Mammary epithelial cell (primary cell): ENCODE measurements around the gene MTLN.

Experiments used
- CTCF ChIP-seq, 2 donors: IDR thresholded peaks in 1 of 2; conservative IDR thresholded peaks in 1 of 2; 2 replicates each; pipeline ENCODE4 v1.5.1; 2011 to 2012; ENCODE audit warnings: inconsistent platforms in 2 of 2, low read length in 2 of 2, mild to moderate bottlenecking in 2 of 2, control low read depth in 1 of 2, low read depth in 1 of 2; ENCODE audit not compliant: insufficient read depth in 1 of 2; ENCODE audit errors: extremely low read depth in 1 of 2
- EZH2 ChIP-seq: IDR thresholded peaks from 2 replicates; pipeline ENCODE4 v1.6.1; 2012; ENCODE audit warnings: low read length, inconsistent platforms, borderline replicate concordance

DNA sequence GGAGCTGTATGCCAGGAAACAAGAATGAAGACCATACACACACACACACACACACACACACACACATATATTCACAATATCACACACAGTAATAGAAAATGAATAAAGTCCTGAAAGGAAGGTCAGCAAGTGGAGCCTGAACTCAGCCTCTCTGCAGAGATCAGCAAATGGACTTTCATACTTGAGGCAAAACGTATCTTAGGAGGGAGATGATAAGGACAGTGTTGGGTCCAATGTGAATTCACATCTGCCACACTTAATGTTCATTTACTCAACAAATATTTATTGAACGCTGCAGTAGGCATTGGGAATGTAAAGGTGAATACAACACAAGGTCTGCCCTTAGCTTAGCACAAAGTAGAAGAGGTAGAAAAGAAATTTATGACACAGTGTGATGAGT lies 2.7 kb upstream of the MTLN start:
- no peak for TF ChIP-seq EZH2
- no peak for TF ChIP-seq CTCF (conservative IDR thresholded peaks at IDR 0.05 in 1 of 2, IDR thresholded peaks at IDR 0.05 in 1 of 2; ENCODE audit: extremely low read depth in 1 of 2, insufficient read depth in 1 of 2, low read depth in 1 of 2, low read length in 2 of 2)
